Small intestine (tissue), 7 donors: Measurements from ENCODE around the gene NFXL1. TPM values are rescaled to one million over a fixed set of nuclear protein-coding genes. Genes with fewer than 3 reads are reported as not detected.
A peak's percentile ranks its signal among the peaks of the same experiment; 100 is the strongest.
"Not testable (repeated sequence)": the region's sequence is repeated elsewhere in the genome, so short reads cannot be mapped to it uniquely, and the experiment has no call there.

ENCODE experiments used
- DNase-seq, 2 donors: peaks; one replicate each; pipeline versions ENCODE4 v3.0.0 to v3.0.0-alpha.2; 2013
- FAIRE-seq: peaks from 2 replicates; lab custom pipeline; 2012; peaks lifted over from hg19 to GRCh38; lab: Jason Lieb, UNC
- H3K27ac ChIP-seq, 3 donors: one replicate each; pipeline ENCODE4 v1.5.1; 2013; ENCODE audit warnings: low read length in 2 of 3, mild to moderate bottlenecking in 2 of 3, control low read depth in 1 of 3, inconsistent platforms in 1 of 3, low read depth in 1 of 3, moderate library complexity in 1 of 3
- H3K27me3 ChIP-seq, 3 donors: one replicate each; pipeline ENCODE4 v1.6.1; 2013; ENCODE audit warnings: low read length in 3 of 3, inconsistent platforms in 1 of 3; ENCODE audit not compliant: control insufficient read depth in 3 of 3, insufficient read depth in 3 of 3
- H3K36me3 ChIP-seq, 3 donors: one replicate each; pipeline ENCODE4 v1.6.1; 2013; ENCODE audit warnings: low read length in 3 of 3, inconsistent platforms in 1 of 3, low read depth in 1 of 3, mild to moderate bottlenecking in 1 of 3, moderate library complexity in 1 of 3; ENCODE audit not compliant: control insufficient read depth in 3 of 3, insufficient read depth in 2 of 3
- H3K4me1 ChIP-seq, 3 donors: one replicate each; pipeline ENCODE4 v1.6.1; 2013; ENCODE audit warnings: low read length in 2 of 3, inconsistent platforms in 1 of 3, low read depth in 1 of 3, mild to moderate bottlenecking in 1 of 3, moderate library complexity in 1 of 3; ENCODE audit not compliant: control insufficient read depth in 3 of 3, insufficient read depth in 2 of 3
- H3K4me3 ChIP-seq, 3 donors: one replicate each; pipeline ENCODE4 v1.5.1; 2013; ENCODE audit warnings: low read length in 3 of 3, control low read depth in 1 of 3, inconsistent platforms in 1 of 3, low read depth in 1 of 3, mild to moderate bottlenecking in 1 of 3, moderate library complexity in 1 of 3
- H3K9me3 ChIP-seq, 2 donors: one replicate each; pipeline ENCODE4 v1.6.1; 2013; ENCODE audit warnings: low read depth in 1 of 2, low read length in 1 of 2; ENCODE audit not compliant: control insufficient read depth in 2 of 2, insufficient read depth in 1 of 2
- WGBS, 3 donors: extraction: QIAGEN DNeasy Blood & Tissue Kit; methylation state at CpG; one replicate each; pipeline ENCODE4 v1.1.7; 2013; 5-methylcytosine and 5-hydroxymethylcytosine counted together
- polyA plus RNA-seq, 4 donors: library from polyadenylated mRNA; stranded (reverse) in 3 of 4; unstranded in 1 of 4; fragments of 200-250 nt in 3 of 4; fragments of 120-200 nt in 1 of 4; gene quantifications; one replicate each; pipeline versions ENCODE4 v1.2.1 to v1.2.3, GENCODE V29; 2013
- donor health status: healthy with polysubstance abuse.
- donor health status: control.
- donor health status: control.
- donor health status: Bipolar disorder and iron deficiency.
- donor health status: healthy.

NFXL1 gene
- polyA plus RNA-seq, 4 donors = 4.6 to 15.1 (median 6.3) TPM

- H3K4me3 ChIP-seq = no peak overlapping the region
- H3K27me3 ChIP-seq = no peaks in the 10 kb centered on the region
- H3K27ac ChIP-seq = no peak overlapping the region
- no peaks in the 10 kb centered on the region for H3K9me3 ChIP-seq
- H3K36me3 ChIP-seq = no peaks in the 10 kb centered on the region
- DNase-seq (peak; percentile 42 to 59), FAIRE-seq (peak; percentile 74)
- H3K4me1 ChIP-seq = peaks cover 0 to 10% (median 0%) of the 10 kb centered on the region in 3 donors
- WGBS, 3 donors = 2 to 6% (median 3%) methylated on average over 4 of the region's 4 CpGs
Observed at GRCh38 chr4:47933840-47934239, 19.5 kb upstream of the NFXL1 start.

- no peaks in the 10 kb centered on the region for H3K27me3 ChIP-seq
- H3K9me3 ChIP-seq = no peaks in the 10 kb centered on the region
- FAIRE-seq (no peak), DNase-seq (peak; percentile 71 to 75)
- peak overlapping the region in 1 of 3 donors; percentile 42 for H3K27ac ChIP-seq
- WGBS, 3 donors = 47 to 50% (median 48%) methylated on average over 2 of the region's 2 CpGs
- no peak overlapping the region for H3K4me3 ChIP-seq
- no peaks in the 10 kb centered on the region for H3K36me3 ChIP-seq
- H3K4me1 ChIP-seq = peaks cover 0 to 10% (median 0%) of the 10 kb centered on the region in 3 donors
Observed at GRCh38 chr4:47930971-47931804, 16.8 kb upstream of the NFXL1 start.

GRCh38 chr4:47929682-47930201 lies 15.4 kb upstream of the NFXL1 start:
- H3K4me3 ChIP-seq = no peak overlapping the region
- no peaks in the 10 kb centered on the region for H3K9me3 ChIP-seq
- no peaks in the 10 kb centered on the region for H3K36me3 ChIP-seq
- H3K4me1 ChIP-seq = peaks cover 0 to 10% (median 0%) of the 10 kb centered on the region in 3 donors
- H3K27me3 ChIP-seq = no peaks in the 10 kb centered on the region
- no peak for FAIRE-seq
- no peak overlapping the region for H3K27ac ChIP-seq
- no peak for DNase-seq
- WGBS, 3 donors = 58 to 82% (median 66%) methylated on average over 4 of the region's 4 CpGs

- DNase-seq (peak; percentile 80 to 86), FAIRE-seq (no peak)
- no peaks in the 10 kb centered on the region for H3K36me3 ChIP-seq
- no peaks in the 10 kb centered on the region for H3K27me3 ChIP-seq
- H3K4me1 ChIP-seq = peaks cover 0 to 8% (median 0%) of the 10 kb centered on the region in 3 donors
- H3K9me3 ChIP-seq = no peaks in the 10 kb centered on the region
- peak overlapping the region in 1 of 3 donors; percentile 62 for H3K27ac ChIP-seq
- peak overlapping the region in 1 of 3 donors; percentile 37 for H3K4me3 ChIP-seq
- 6 to 8% (median 7%) methylated on average over 15 of the region's 15 CpGs for WGBS, 3 donors
Observed at GRCh38 chr4:47926667-47927258, 12.4 kb upstream of the NFXL1 start.

- H3K27me3 ChIP-seq, H3K27ac ChIP-seq, H3K9me3 ChIP-seq, DNase-seq, FAIRE-seq, H3K4me1 ChIP-seq, H3K4me3 ChIP-seq, H3K36me3 ChIP-seq: not testable (repeated sequence)
- 65 to 86% (median 72%) methylated on average over 8 of the region's 8 CpGs for WGBS, 3 donors
Observed at GRCh38 chr4:47923261-47923608, 8.9 kb upstream of the NFXL1 start.

GRCh38 chr4:47922436-47923260 lies 8.3 kb upstream of the NFXL1 start:
- not testable (repeated sequence) for H3K4me3 ChIP-seq, FAIRE-seq, H3K27ac ChIP-seq, DNase-seq, H3K9me3 ChIP-seq, H3K27me3 ChIP-seq, H3K36me3 ChIP-seq, H3K4me1 ChIP-seq
- 71 to 83% (median 78%) methylated on average over 17 of the region's 17 CpGs for WGBS, 3 donors

GRCh38 chr4:47917163-47917562 lies 2.8 kb upstream of the NFXL1 start:
- not testable (repeated sequence) for H3K4me3 ChIP-seq, H3K27me3 ChIP-seq, FAIRE-seq, H3K27ac ChIP-seq, DNase-seq, H3K36me3 ChIP-seq, H3K9me3 ChIP-seq, H3K4me1 ChIP-seq
- 96 to 100% (median 98%) methylated on average over 1 of the region's 1 CpG for WGBS, 3 donors

GRCh38 chr4:47915378-47915777 lies 995 bp upstream of the NFXL1 start:
- 23 to 43% (median 37%) methylated on average over 3 of the region's 3 CpGs for WGBS, 3 donors
- Histone ChIP-seq H3K27me3 (no peaks in the 10 kb centered on the region), H3K9me3 (no peaks in the 10 kb centered on the region), H3K27ac (no peak overlapping the region), H3K4me1 (peaks cover 0 to 3% (median 3%) of the 10 kb centered on the region in 3 donors), H3K36me3 (peaks cover 0 to 3% (median 0%) of the 10 kb centered on the region in 3 donors), H3K4me3 (no peak overlapping the region)
- DNase-seq = no peak
- FAIRE-seq = no peak
